HEK293 (cell line): Measurements from ENCODE around the gene NSFL1C.

Source experiments
- CTCF ChIA-PET: fragments of 350-600 bp; formaldehyde crosslinking; extraction: SDS; loops from one replicate; lab custom pipeline; 2021; ENCODE audit warnings: antibody characterized with exemption; lab: Yijun Ruan, JAX
- POLR2A ChIA-PET: fragments of 300-600 bp; formaldehyde crosslinking; extraction: SDS; loops from one replicate; lab custom pipeline; 2020; ENCODE audit warnings: antibody characterized with exemption, inconsistent platforms; lab: Yijun Ruan, JAX
- H3K27ac ChIP-seq: fragments of 200-500 bp; sonication (Bioruptor generic); 2 replicates; pipeline ENCODE4 v1.5.1; 2014; ENCODE audit warnings: low read depth, low read length, control low read depth, inconsistent platforms; ENCODE audit errors: extremely low read depth
- H3K36me3 ChIP-seq, 2 experiments: fragments of 200-500 bp in 1 of 2; sonication (Bioruptor generic) in 1 of 2; 1 replicate in 1 of 2; 2 replicates in 1 of 2; pipeline ENCODE4 v1.5.1; 2014 to 2017; ENCODE audit warnings: inconsistent platforms in 2 of 2, low read length in 2 of 2; ENCODE audit not compliant: control insufficient read depth in 2 of 2, insufficient read depth in 1 of 2
- H3K4me1 ChIP-seq: fragments of 200-500 bp; sonication (Bioruptor generic); 2 replicates; pipeline ENCODE4 v1.5.1; 2014; ENCODE audit warnings: mild to moderate bottlenecking, low read length, inconsistent platforms; ENCODE audit not compliant: control insufficient read depth, insufficient read depth
- H3K4me3 ChIP-seq: 2 replicates; pipeline ENCODE4 v1.5.1; 2011; ENCODE audit warnings: low read depth, mild to moderate bottlenecking, control low read depth, low read length, moderate library complexity
- H3K9me3 ChIP-seq: fragments of 200-500 bp; sonication (Bioruptor generic); 2 replicates; pipeline ENCODE4 v1.5.1; 2014; ENCODE audit warnings: low read depth, low read length, inconsistent platforms; ENCODE audit not compliant: control insufficient read depth, insufficient read depth
- ELK4 ChIP-seq: IDR thresholded peaks from 2 replicates; pipeline ENCODE4 v1.6.1; 2011; ENCODE audit warnings: mild to moderate bottlenecking, low read depth, low read length, borderline replicate concordance
- HOXA7 ChIP-seq: sonication (generic); formaldehyde crosslinking; IDR thresholded peaks from 2 replicates; pipeline ENCODE4 v1.8.1; 2022; ENCODE audit warnings: missing genetic modification reagents, borderline replicate concordance
- KLF10 ChIP-seq: fragments of 450-650 bp; IDR thresholded peaks from 2 replicates; pipeline ENCODE4 v1.5.1; 2018; ENCODE audit warnings: missing biosample characterization, mild to moderate bottlenecking, missing genetic modification characterization
- OSR2 ChIP-seq: fragments of 450-650 bp; formaldehyde crosslinking; IDR thresholded peaks from 2 replicates; pipeline ENCODE4 v1.5.1; 2016; ENCODE audit warnings: missing biosample characterization, missing genetic modification characterization
- PRDM1 ChIP-seq: fragments of 450-650 bp; formaldehyde crosslinking; IDR thresholded peaks from 2 replicates; pipeline ENCODE4; 2016; ENCODE audit warnings: missing biosample characterization, missing genetic modification characterization
- RBAK ChIP-seq: fragments of 450-650 bp; formaldehyde crosslinking; IDR thresholded peaks from 2 replicates; pipeline ENCODE4 v1.5.1; 2016; ENCODE audit warnings: missing biosample characterization, missing genetic modification characterization
- WT1 ChIP-seq: fragments of 450-650 bp; formaldehyde crosslinking; IDR thresholded peaks from 2 replicates; pipeline ENCODE4 v1.5.1; 2016; ENCODE audit warnings: missing biosample characterization, missing genetic modification characterization
- YY1 ChIP-seq: fragments of 450-650 bp; formaldehyde crosslinking; IDR thresholded peaks from 2 replicates; pipeline ENCODE4 v1.5.1; 2018; ENCODE audit warnings: missing biosample characterization, missing genetic modification characterization
- ZBTB17 ChIP-seq: fragments of 450-650 bp; formaldehyde crosslinking; IDR thresholded peaks from 2 replicates; pipeline ENCODE4 v1.5.1; 2016; ENCODE audit warnings: missing biosample characterization, missing genetic modification characterization
- ZBTB49 ChIP-seq: fragments of 450-650 bp; formaldehyde crosslinking; IDR thresholded peaks from 2 replicates; pipeline ENCODE4 v1.5.1; 2016; ENCODE audit warnings: missing biosample characterization, missing genetic modification characterization, low read depth
- ZEB2 ChIP-seq: fragments of 450-650 bp; formaldehyde crosslinking; IDR thresholded peaks from 2 replicates; pipeline ENCODE4 v1.5.1; 2016; ENCODE audit warnings: missing biosample characterization, missing genetic modification characterization
- ZFP69B ChIP-seq: fragments of 450-650 bp; formaldehyde crosslinking; IDR thresholded peaks from 2 replicates; pipeline ENCODE4 v1.5.1; 2016; ENCODE audit warnings: missing biosample characterization, missing genetic modification characterization
- ZIC2 ChIP-seq: fragments of 450-650 bp; formaldehyde crosslinking; IDR thresholded peaks from 2 replicates; pipeline ENCODE4 v1.5.1; 2016; ENCODE audit warnings: missing biosample characterization, missing genetic modification characterization
- ZNF112 ChIP-seq: fragments of 450-650 bp; formaldehyde crosslinking; IDR thresholded peaks from 2 replicates; pipeline ENCODE4 v1.5.0; 2017; ENCODE audit warnings: missing biosample characterization, missing genetic modification characterization
- ZNF121 ChIP-seq: fragments of 450-650 bp; formaldehyde crosslinking; IDR thresholded peaks from 2 replicates; pipeline ENCODE4 v1.5.1; 2016; ENCODE audit warnings: missing biosample characterization, missing genetic modification characterization
- ZNF174 ChIP-seq: fragments of 450-650 bp; formaldehyde crosslinking; IDR thresholded peaks from 2 replicates; pipeline ENCODE4 v1.5.0; 2017; ENCODE audit warnings: missing biosample characterization, mild to moderate bottlenecking, missing genetic modification characterization
- ZNF214 ChIP-seq: fragments of 450-650 bp; formaldehyde crosslinking; IDR thresholded peaks from 2 replicates; pipeline ENCODE4 v1.5.1; 2017; ENCODE audit warnings: missing biosample characterization, mild to moderate bottlenecking, missing genetic modification characterization, borderline replicate concordance
- ZNF280D ChIP-seq: fragments of 450-650 bp; formaldehyde crosslinking; IDR thresholded peaks from 2 replicates; pipeline ENCODE4 v1.5.1; 2016; ENCODE audit warnings: missing biosample characterization, missing genetic modification characterization
- ZNF398 ChIP-seq: fragments of 450-650 bp; formaldehyde crosslinking; IDR thresholded peaks from 2 replicates; pipeline ENCODE4 v1.5.1; 2017; ENCODE audit warnings: missing biosample characterization, missing genetic modification characterization
- ZNF423 ChIP-seq: fragments of 450-650 bp; formaldehyde crosslinking; IDR thresholded peaks from 2 replicates; pipeline ENCODE4 v1.5.1; 2016; ENCODE audit warnings: missing biosample characterization, missing genetic modification characterization
- ZNF600 ChIP-seq: fragments of 450-650 bp; formaldehyde crosslinking; IDR thresholded peaks from 2 replicates; pipeline ENCODE4 v1.5.1; 2016; ENCODE audit warnings: missing biosample characterization, missing genetic modification characterization
- ZNF677 ChIP-seq: fragments of 450-650 bp; IDR thresholded peaks from 2 replicates; pipeline ENCODE4 v1.5.0; 2018; ENCODE audit warnings: missing biosample characterization, mild to moderate bottlenecking, missing genetic modification characterization, moderate library complexity
- ZNF776 ChIP-seq: fragments of 450-650 bp; formaldehyde crosslinking; IDR thresholded peaks from 2 replicates; pipeline ENCODE4 v1.5.0; 2017; ENCODE audit warnings: missing biosample characterization, missing genetic modification characterization, borderline replicate concordance
- ZSCAN5A ChIP-seq: fragments of 450-650 bp; formaldehyde crosslinking; IDR thresholded peaks from 2 replicates; pipeline ENCODE4 v1.5.1; 2016; ENCODE audit warnings: missing biosample characterization, missing genetic modification characterization

NSFL1C gene

GRCh38 chr20:1420066-1420465 lies 46.6 kb downstream of the NSFL1C start:
- ChIA-PET POLR2A (no interaction called here), CTCF (interaction anchor here (1.0 kb wide), 1 partner anchor 84 kb away, joined by 4 read pairs; no protein-coding TSS in a partner anchor)
- no peaks in the 10 kb centered on the region for H3K4me1 ChIP-seq
- no peaks in the 10 kb centered on the region for H3K9me3 ChIP-seq
- no peak overlapping the region for H3K27ac ChIP-seq
- H3K4me3 ChIP-seq: no peak overlapping the region
- no peaks in the 10 kb centered on the region for H3K36me3 ChIP-seq
- TF ChIP-seq ZFP69B (tag by site-specific recombination): no peak
- no peak for TF ChIP-seq PRDM1
- TF ChIP-seq ZNF423 (tag by site-specific recombination): no peak
- TF ChIP-seq HOXA7: no peak
- no peak for TF ChIP-seq ZSCAN5A (tag by site-specific recombination)
- TF ChIP-seq ZBTB49 (tag by site-specific recombination): no peak
- no peak for TF ChIP-seq ZNF121 (tag by site-specific recombination)
- TF ChIP-seq ZNF776 (tag by site-specific recombination): no peak
- TF ChIP-seq ZNF112 (tag by site-specific recombination): no peak
- TF ChIP-seq ZNF280D (tag by site-specific recombination): no peak
- TF ChIP-seq ELK4: no peak

GRCh38 chr20:1418350-1418749 lies 48.3 kb downstream of the NSFL1C start:
- Histone ChIP-seq H3K4me3 (no peak overlapping the region), H3K9me3 (no peaks in the 10 kb centered on the region), H3K27ac (no peak overlapping the region), H3K36me3 (no peaks in the 10 kb centered on the region), H3K4me1 (no peaks in the 10 kb centered on the region)
- no peak for TF ChIP-seq ZNF677
- TF ChIP-seq ZBTB17: no peak
- TF ChIP-seq ZIC2 (tag by site-specific recombination): no peak
- no peak for TF ChIP-seq ZNF174
- no peak for TF ChIP-seq ZNF600
- TF ChIP-seq WT1 (tag by site-specific recombination): no peak
- no peak for TF ChIP-seq OSR2 (tag by site-specific recombination)
- TF ChIP-seq ZNF398: no peak
- TF ChIP-seq ZEB2 (tag by site-specific recombination): no peak
- TF ChIP-seq RBAK (tag by site-specific recombination): no peak
- no peak for TF ChIP-seq ZNF214 (tag by site-specific recombination)
- no peak for TF ChIP-seq YY1 (tag by site-specific recombination)
- no peak for TF ChIP-seq KLF10 (tag by site-specific recombination)
- POLR2A ChIA-PET: no interaction called here
- CTCF ChIA-PET: no interaction called here
